Spleen (tissue), 11 donors: ENCODE results near the gene SMARCA2. TPM values are rescaled to one million over a fixed set of nuclear protein-coding genes. Genes with fewer than 3 reads are reported as not detected.

Experiments used
- DNase-seq: peaks from one replicate; pipeline ENCODE4 v3.0.0-alpha.2; 2020
- H3K27ac ChIP-seq, 8 donors: fragments of 200-600 bp; sonication (generic) in 7 of 8; 1 replicate in 4 of 8; 2 replicates in 4 of 8; pipeline versions ENCODE4 v1.5.0 to v1.8.0; 2016 to 2021; ENCODE audit warnings: inconsistent platforms in 4 of 8, mild to moderate bottlenecking in 4 of 8, moderate library complexity in 1 of 8
- H3K27me3 ChIP-seq, 7 donors: fragments of 200-600 bp; sonication (generic) in 6 of 7; replicated peaks in 1 of 7; 1 replicate in 4 of 7; 2 replicates in 3 of 7; pipeline versions ENCODE4 v1.5.0 to v1.8.0; 2016 to 2021; ENCODE audit warnings: inconsistent platforms in 3 of 7, mild to moderate bottlenecking in 1 of 7
- H3K36me3 ChIP-seq, 6 donors: fragments of 200-600 bp; sonication (generic) in 5 of 6; 1 replicate in 4 of 6; 2 replicates in 2 of 6; pipeline versions ENCODE4 v1.5.0 to v1.8.0; 2016 to 2021; ENCODE audit warnings: inconsistent platforms in 2 of 6
- H3K4me1 ChIP-seq, 6 donors: fragments of 200-600 bp; sonication (generic) in 5 of 6; 1 replicate in 3 of 6; 2 replicates in 3 of 6; pipeline versions ENCODE4 v1.5.0 to v1.8.0; 2016 to 2021; ENCODE audit warnings: inconsistent platforms in 3 of 6
- H3K4me3 ChIP-seq, 8 donors: fragments of 200-600 bp; sonication (generic) in 7 of 8; 1 replicate in 4 of 8; 2 replicates in 4 of 8; pipeline versions ENCODE4 v1.5.0 to v1.8.0; 2016 to 2021; ENCODE audit warnings: inconsistent platforms in 4 of 8, mild to moderate bottlenecking in 4 of 8, moderate library complexity in 2 of 8
- H3K9me3 ChIP-seq, 8 donors: fragments of 200-600 bp; sonication (generic) in 7 of 8; 1 replicate in 4 of 8; 2 replicates in 4 of 8; pipeline versions ENCODE4 v1.5.0 to v1.8.0; 2016 to 2021; ENCODE audit warnings: inconsistent platforms in 4 of 8
- POLR2A ChIP-seq, 3 donors: fragments of 450-650 bp; IDR thresholded peaks; one replicate each; pipeline ENCODE4 v1.5.1; 2017; ENCODE audit warnings: antibody characterized with exemption in 3 of 3, mild to moderate bottlenecking in 1 of 3
- POLR2AphosphoS5 ChIP-seq, 3 donors: sonication (generic); formaldehyde crosslinking; IDR thresholded peaks; one replicate each; pipeline ENCODE4 v1.5.1; 2017; ENCODE audit warnings: antibody characterized with exemption in 3 of 3
- WGBS, 5 donors: extraction: QIAGEN DNeasy Blood & Tissue Kit in 3 of 5; methylation state at CpG; one replicate each; pipeline versions ENCODE4 v1.1.5 to v1.1.7; 2013 to 2018; 5-methylcytosine and 5-hydroxymethylcytosine counted together
- intact Hi-C: fragments of 100-400 bp; cut with DNase I; formaldehyde crosslinking; loops from one replicate; pipeline ENCODE4 v1.15.0; 2023; ENCODE audit warnings: low total_unique reads
- polyA plus RNA-seq, 3 donors: library from polyadenylated mRNA; stranded (reverse); fragments of 200-250 nt; gene quantifications; one replicate each; pipeline ENCODE4 v1.2.1, GENCODE V29; 2013
- total RNA-seq, 7 donors: library from RNA; depleted of rRNA in 3 of 7; stranded (reverse); fragments of >200 nt in 3 of 7; fragmentation: NEBNext Ultra II Directional in 4 of 7; extraction: Animal tissue kit (Norgen Biotek cat#: 25700) in 4 of 7; gene quantifications; one replicate each; pipeline versions ENCODE4 v1.1.0 to v1.2.1, GENCODE V29; 2016 to 2021
- TF ChIP-seq, protein P1 (sequence below), 11 experiments: fragments of 200-600 bp in 7 of 11; fragments of 450-650 bp in 4 of 11; sonication (generic) in 4 of 11; IDR thresholded peaks in 8 of 11; conservative IDR thresholded peaks in 3 of 11; 1 replicate in 7 of 11; 2 replicates in 4 of 11; pipeline versions ENCODE4 v1.4.0 to v1.8.0; 2016 to 2021; ENCODE audit warnings: antibody characterized with exemption in 11 of 11, inconsistent platforms in 4 of 11, mild to moderate bottlenecking in 1 of 11
- donor health status: healthy with polysubstance abuse.
- donor health status: DM: no; HTN: no; CAD: no; lungs with moderate emphysema.
- donor health status: DM: no; HTN: no; CAD: no.
- donor health status: Bipolar disorder and iron deficiency.
- donor health status: healthy.
- donor health status: DM: no; HTN: no; CAD: no.
- donor health status: DM: yes; HTN: yes; CAD: no.

SMARCA2 gene
- total and polyA plus RNA-seq, 10 donors: 41.9 to 252 (median 186) TPM

DNA sequence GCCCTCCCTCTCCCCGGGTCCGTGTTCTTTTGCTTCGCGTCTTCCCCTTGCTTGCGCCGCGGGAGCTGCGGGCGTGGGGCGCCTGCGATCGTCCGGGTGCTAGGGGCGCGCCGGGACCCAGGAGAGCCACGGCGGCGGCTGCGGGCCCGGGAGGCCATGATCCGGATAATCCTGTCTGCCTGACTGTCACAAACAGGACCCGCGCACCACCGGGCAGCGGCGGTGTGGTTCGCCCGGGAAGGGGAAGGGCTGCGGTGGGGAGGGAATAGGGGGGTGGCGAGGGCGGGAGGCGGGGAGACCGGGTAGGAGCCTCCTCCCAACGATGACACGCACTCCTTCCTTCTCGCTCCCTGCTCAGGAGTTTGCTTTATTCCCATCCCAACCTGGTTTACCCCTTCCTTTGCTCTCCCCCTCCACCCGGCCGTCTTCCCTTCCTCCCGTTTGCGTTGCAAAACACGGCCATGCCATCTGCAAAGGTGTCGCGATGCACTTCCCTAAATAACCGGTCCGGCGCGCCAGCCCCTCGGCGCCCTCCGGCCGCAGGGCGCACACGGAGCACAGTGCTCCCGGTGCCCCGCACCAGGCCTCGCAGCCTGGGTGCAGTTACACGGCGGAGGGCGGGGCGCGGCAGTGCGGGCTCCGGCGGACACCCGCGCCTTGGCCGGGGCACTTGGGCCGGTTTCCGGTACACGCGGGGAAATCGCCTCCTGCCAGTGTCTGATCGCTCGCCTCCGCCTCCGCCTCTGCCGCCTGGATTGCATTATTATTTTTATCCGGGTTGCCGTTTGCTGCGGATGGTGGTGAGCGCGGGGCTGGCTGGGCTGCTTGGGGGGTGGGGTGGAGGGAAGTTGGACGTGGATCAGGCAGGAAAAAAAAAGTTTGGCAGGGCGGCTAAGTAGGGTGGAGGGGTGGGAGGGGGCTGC is 1.5 kb downstream of the SMARCA2 start:
- peak; percentile 93 for DNase-seq
- Histone ChIP-seq H3K4me3 (peak overlapping the region; percentile 71 to 92 (median 84)), H3K27ac (peak overlapping the region; percentile 93 to 99 (median 98)), H3K36me3 (no peaks in the 10 kb centered on the region), H3K4me1 (peaks cover 19 to 50% (median 46%) of the 10 kb centered on the region in 6 donors), H3K9me3 (no peaks in the 10 kb centered on the region), H3K27me3 (no peaks in the 10 kb centered on the region)
- intact Hi-C loops: no loop called here
- 0 to 1% (median 0%) methylated on average over 61 to 85 of the region's 85 CpGs for WGBS, 5 donors
- TF ChIP-seq, protein P1, sequence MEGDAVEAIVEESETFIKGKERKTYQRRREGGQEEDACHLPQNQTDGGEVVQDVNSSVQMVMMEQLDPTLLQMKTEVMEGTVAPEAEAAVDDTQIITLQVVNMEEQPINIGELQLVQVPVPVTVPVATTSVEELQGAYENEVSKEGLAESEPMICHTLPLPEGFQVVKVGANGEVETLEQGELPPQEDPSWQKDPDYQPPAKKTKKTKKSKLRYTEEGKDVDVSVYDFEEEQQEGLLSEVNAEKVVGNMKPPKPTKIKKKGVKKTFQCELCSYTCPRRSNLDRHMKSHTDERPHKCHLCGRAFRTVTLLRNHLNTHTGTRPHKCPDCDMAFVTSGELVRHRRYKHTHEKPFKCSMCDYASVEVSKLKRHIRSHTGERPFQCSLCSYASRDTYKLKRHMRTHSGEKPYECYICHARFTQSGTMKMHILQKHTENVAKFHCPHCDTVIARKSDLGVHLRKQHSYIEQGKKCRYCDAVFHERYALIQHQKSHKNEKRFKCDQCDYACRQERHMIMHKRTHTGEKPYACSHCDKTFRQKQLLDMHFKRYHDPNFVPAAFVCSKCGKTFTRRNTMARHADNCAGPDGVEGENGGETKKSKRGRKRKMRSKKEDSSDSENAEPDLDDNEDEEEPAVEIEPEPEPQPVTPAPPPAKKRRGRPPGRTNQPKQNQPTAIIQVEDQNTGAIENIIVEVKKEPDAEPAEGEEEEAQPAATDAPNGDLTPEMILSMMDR (IDR thresholded peaks at IDR 0.05 in 8 of 11, conservative IDR thresholded peaks at IDR 0.05 in 3 of 11): peak in 4 of 11 experiments; percentile 3 to 38 (median 21)
- TF ChIP-seq POLR2AphosphoS5 (IDR thresholded peaks at IDR 0.05): peak; percentile 86 to 88 (median 86)
- TF ChIP-seq POLR2A (IDR thresholded peaks at IDR 0.05): peak in 2 of 3 donors; percentile 30 to 55

DNA sequence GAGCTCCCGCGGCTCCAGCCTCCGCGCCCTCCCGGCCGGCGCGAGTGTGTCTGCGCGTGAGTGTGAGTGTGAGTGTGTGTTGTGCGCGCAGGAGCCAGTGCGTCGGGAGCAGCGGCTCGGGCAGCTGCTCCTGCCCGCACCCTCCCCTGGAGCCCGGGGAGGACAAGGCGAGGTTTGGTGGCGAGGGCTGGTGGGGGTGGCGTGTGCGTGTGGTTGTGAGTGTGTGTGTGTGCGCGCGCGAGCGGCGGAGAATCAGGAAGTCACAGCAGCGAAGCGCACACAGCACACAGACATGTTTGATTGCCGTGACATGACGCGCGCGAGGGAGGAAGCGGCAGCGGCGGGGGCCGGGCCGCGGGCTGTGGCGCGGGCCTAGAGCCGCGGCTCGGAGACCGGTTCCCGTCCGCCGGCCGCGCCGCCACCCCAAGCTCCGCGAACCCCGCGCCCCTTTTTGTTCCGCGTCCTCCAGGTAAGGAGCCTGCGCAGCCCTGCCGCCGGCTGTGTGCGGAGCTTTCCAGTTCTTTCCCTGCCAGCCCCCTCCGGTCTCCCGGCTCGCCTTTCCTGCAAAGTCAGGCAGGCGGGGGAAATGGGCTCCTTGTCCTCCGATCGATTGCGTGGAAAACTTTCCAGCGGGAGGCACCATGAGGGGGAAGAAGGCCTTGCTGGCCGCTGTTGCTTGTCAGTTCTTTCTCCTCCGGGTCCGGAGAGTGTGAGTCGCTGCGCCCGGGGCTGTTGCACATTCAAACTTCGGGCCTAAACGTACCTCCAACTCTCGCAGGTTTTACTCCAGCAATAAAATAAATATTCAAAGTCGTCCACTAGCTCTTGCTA is 2.4 kb downstream of the SMARCA2 start:
- no peaks in the 10 kb centered on the region for H3K9me3 ChIP-seq
- H3K27me3 ChIP-seq: no peaks in the 10 kb centered on the region
- H3K27ac ChIP-seq: peak overlapping the region; percentile 93 to 99 (median 98)
- peak overlapping the region; percentile 71 to 92 (median 84) for H3K4me3 ChIP-seq
- DNase-seq: peak; percentile 98
- H3K4me1 ChIP-seq: peaks cover 27 to 59% (median 54%) of the 10 kb centered on the region in 6 donors
- intact Hi-C loops: no loop called here
- 0 to 1% (median 0%) methylated on average over 45 to 81 of the region's 81 CpGs for WGBS, 5 donors
- H3K36me3 ChIP-seq: no peaks in the 10 kb centered on the region
- TF ChIP-seq POLR2A (IDR thresholded peaks at IDR 0.05) (peak; percentile 77 to 83 (median 80)), POLR2AphosphoS5 (IDR thresholded peaks at IDR 0.05) (peak; percentile 95 to 97 (median 96))
- TF ChIP-seq, protein P1 (IDR thresholded peaks at IDR 0.05 in 8 of 11, conservative IDR thresholded peaks at IDR 0.05 in 3 of 11): no peak

DNA sequence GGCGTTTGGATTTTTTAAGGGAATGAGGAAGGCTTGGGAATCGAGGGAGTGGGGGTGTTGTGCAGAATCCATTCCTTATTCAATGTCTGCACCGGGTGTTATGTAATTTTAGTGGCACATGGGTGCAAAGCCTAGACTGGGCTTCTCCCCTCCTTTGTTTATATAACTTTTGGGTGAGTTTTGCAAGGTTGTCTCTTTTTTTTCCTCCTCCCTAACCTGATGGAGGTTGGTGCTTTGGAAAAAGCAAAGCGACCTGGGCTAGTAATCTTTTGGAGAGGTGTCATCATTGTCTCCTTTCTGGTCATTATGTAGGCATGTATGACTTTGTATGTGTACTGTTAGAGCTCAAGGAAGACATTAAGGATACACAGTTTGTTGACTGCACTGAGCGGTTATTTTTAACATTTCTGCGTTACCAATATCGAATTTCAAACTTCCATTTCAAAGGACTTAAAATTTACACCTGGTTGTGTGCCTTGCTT is 3.1 kb downstream of the SMARCA2 start:
- TF ChIP-seq, protein P1 (IDR thresholded peaks at IDR 0.05 in 8 of 11, conservative IDR thresholded peaks at IDR 0.05 in 3 of 11): no peak
- TF ChIP-seq POLR2A (IDR thresholded peaks at IDR 0.05): no peak
- no peak for TF ChIP-seq POLR2AphosphoS5 (IDR thresholded peaks at IDR 0.05)
- DNase-seq: no peak
- H3K9me3 ChIP-seq: no peaks in the 10 kb centered on the region
- H3K4me1 ChIP-seq: peaks cover 33 to 66% (median 61%) of the 10 kb centered on the region in 6 donors
- intact Hi-C loops: no loop called here
- H3K27me3 ChIP-seq: no peaks in the 10 kb centered on the region
- WGBS, 5 donors: 3 to 7% (median 6%) methylated on average over 7 of the region's 7 CpGs
- peak overlapping the region; percentile 71 to 92 (median 84) for H3K4me3 ChIP-seq
- H3K36me3 ChIP-seq: no peaks in the 10 kb centered on the region
- peak overlapping the region; percentile 93 to 99 (median 98) for H3K27ac ChIP-seq
